HG02943 (cell line): ENCODE results near the gene KBTBD4.
"Not testable (repeated sequence)": the region's sequence is repeated elsewhere in the genome, so short reads cannot be mapped to it uniquely, and the experiment has no call there.

ENCODE experiments used
- ATAC-seq: cut with Tn5 transposase; IDR thresholded peaks from one replicate; pipeline ENCODE4 v1.9.1; 2021; ENCODE audit warnings: mild to moderate bottlenecking, low read depth, moderate library complexity; ENCODE audit not compliant: unreplicated experiment

The KBTBD4 gene

DNA sequence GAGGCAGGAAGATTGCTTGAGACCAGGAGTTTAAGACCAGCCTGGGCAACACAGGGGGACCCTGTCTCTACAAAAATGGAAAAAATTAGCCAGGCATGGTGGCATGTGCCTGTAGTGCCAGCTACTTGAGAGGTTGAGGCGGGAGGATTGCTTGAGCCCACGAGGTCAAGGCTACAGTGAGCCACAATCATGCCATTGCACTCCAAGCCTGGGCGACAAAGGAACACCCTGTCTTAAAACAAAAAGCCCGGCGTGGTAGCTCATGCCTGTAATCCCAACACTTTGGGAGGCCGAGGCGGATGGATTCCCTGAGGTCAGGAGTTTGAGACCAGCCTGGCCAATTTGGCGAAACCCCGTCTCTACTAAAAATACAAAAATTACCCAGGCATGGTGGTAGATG is 48.0 kb downstream of the KBTBD4 start:
- not testable (repeated sequence) for ATAC-seq

DNA sequence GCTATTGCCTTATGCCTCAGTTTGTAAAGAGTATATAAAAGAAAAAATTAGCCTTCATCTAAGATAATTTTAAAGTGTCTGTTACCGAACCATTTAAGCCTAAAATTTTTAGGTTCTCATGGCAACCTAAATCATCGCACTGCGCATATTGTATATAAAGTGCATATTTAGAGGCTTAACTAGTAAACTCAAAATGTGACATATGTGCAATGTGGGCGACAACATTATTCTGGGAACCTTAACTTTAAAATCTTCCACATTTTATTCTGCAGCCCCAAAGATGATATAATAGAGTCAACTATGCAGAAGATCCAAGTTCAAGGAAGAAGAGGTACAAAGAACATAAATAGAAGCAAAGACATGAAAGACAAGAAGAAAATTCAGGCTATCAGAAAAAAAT is 48.8 kb downstream of the KBTBD4 start:
- ATAC-seq: no peak

DNA sequence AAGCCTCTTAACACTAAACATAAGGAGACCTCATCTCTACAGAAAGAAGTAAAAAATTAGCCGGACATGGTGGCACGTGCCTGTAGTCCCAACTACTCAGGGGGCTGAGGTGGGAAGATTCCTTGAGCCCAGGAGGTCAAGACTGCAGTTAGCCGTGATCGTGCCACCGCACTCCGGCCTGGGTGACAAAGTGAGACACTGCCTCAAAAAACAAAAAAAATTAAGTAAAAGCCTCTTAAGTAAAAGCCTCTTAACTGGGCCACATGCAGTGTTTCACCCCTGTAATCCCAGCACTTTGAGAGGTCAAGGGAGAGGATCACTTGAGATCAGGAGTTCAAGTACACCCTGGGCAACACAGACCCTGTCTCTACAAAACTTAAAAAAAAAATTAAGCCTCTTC is 51.6 kb downstream of the KBTBD4 start:
- no peak for ATAC-seq

DNA sequence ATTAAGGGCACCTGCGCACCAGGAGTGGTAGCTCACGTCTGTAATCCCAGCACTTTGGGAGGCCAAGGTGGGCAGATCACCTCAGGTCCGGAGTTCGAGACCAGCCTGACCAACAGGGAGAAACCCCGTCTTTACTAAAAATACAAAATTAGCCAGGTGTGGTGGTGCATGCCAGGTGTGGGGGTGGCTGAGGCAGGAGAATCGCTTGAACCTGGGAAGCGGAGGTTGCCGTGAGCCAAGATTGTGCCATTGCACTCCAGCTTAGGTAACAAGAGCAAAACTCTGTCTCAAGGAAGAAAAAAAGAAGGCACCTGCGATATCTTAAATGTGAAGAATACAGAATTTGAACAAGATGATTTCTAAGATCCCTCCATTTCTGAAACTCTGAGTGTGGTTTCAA is 52.7 kb downstream of the KBTBD4 start:
- not testable (repeated sequence) for ATAC-seq

DNA sequence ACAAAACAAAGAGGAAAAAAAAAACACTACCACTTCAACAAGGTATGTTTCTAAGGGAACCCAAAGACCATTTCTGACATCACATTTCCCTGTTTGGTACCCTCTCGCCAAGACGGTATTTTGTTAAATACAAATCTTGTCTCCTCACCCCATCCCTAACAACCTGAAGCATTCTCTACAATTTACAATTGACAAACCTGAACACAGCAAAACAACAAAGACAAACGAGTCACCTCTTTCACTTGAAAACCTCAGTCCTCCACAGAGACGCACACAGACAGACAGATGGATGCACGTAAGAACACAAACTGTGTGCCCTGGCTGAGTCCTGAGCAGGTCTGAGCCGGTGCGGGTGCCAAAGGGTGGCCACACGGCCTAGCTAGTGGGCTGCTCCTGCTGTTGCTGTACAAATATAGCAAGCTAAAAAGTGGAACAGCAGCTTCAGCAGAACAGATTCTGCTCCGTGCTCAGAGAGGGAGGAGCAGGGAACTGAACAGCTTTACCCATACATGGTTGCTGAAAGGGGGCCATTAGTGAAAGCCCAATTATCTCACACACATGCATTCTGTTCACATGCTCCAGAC is 54.4 kb downstream of the KBTBD4 start:
- no peak for ATAC-seq

DNA sequence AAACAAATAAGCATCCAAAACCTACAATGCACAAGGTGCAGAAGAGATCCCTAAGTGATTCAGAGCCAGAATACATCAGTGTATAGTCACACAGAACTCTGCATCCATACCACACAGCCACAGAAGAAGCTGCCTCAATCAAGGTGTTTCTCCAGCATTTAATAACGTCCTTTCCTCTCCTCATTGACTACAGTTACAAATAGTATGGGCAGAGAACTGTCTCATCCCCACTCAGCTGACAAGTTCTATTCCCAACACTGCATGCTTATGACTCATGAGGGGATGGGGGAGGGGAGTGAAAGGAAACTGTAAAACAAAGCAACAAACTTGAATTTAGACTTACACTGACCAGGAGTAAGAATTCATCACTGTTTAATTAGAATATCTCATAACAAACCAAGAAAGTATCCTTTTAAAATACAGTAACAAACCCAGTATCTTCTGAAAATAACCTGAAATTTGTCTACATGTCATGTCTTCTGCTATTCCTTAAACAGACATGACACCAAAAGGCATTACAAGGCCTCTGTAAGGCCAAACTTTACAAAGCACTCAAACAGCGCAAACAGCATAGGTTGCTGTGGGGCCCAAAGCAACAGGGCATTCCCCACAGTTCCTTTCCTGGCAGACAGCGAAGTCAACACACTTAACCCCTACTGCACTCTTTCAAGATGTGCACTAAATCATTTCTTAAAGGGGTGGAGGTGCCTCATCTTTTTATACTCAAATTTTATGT is 55.1 kb downstream of the KBTBD4 start:
- no peak for ATAC-seq
